HepG2 (cell line): ENCODE results near the gene PGLYRP4. TPM values are rescaled to one million over a fixed set of nuclear protein-coding genes. Genes with fewer than 3 reads are reported as not detected.

Source experiments
- ATAC-seq: fragments of 200-7000 bp; cut with Tn5 transposase; 3 replicates; pipeline ENCODE4 v1.9.1; 2020; ENCODE audit warnings: mild to moderate bottlenecking, moderate library complexity
- BruUV-seq: library from RNA; stranded (reverse); fragments of 400-500 nt; replicated peaks from 2 replicates; lab custom pipeline; 2021; lab: Mats Ljungman, UMichigan
- CTCF ChIA-PET: fragments of 300-600 bp; formaldehyde crosslinking; extraction: SDS; loops from one replicate; lab custom pipeline; 2021; ENCODE audit warnings: low total read pairs, inconsistent platforms, low intra/inter-chr PET ratio; lab: Yijun Ruan, JAX
- POLR2A ChIA-PET: fragments of 350-600 bp; sonication (Branson Sonifier 250); formaldehyde crosslinking; loops from one replicate; lab custom pipeline; 2020; ENCODE audit warnings: antibody characterized with exemption, inconsistent platforms; lab: Yijun Ruan, JAX
- DNase-seq: peaks from one replicate; pipeline ENCODE4 v3.0.0-alpha.2; 2015; ENCODE audit warnings: low spot score
- FAIRE-seq: peaks from 3 replicates; lab custom pipeline; 2011; peaks lifted over from hg19 to GRCh38; lab: Jason Lieb, UNC
- H2AFZ ChIP-seq: one replicate; pipeline ENCODE4 v1.6.1; 2011; ENCODE audit warnings: low read length, inconsistent platforms
- H3K27ac ChIP-seq: fragments of 300-600 bp; 3 replicates; pipeline ENCODE4 v1.8.0; 2011; ENCODE audit warnings: mixed run types, mild to moderate bottlenecking, mixed read lengths, low read length, inconsistent platforms; ENCODE audit not compliant: insufficient read depth; ENCODE audit errors: extremely low read length
- H3K27me3 ChIP-seq, 2 experiments: fragments of 200-600 bp in 1 of 2; 2 replicates in 1 of 2; 3 replicates in 1 of 2; pipeline versions ENCODE4 v1.6.0 to v1.8.0; 2011; ENCODE audit warnings: low read length in 2 of 2, mild to moderate bottlenecking in 2 of 2, moderate library complexity in 2 of 2, inconsistent platforms in 1 of 2; ENCODE audit not compliant: insufficient read depth in 2 of 2, control insufficient read depth in 1 of 2
- H3K36me3 ChIP-seq, 2 experiments: fragments of 200-600 bp in 1 of 2; replicated peaks in 1 of 2; 2 replicates in 1 of 2; 3 replicates in 1 of 2; pipeline versions ENCODE4 v1.5.1 to v1.8.0; 2011; ENCODE audit warnings: low read length in 2 of 2, inconsistent platforms in 1 of 2; ENCODE audit not compliant: insufficient read depth in 2 of 2, control insufficient read depth in 1 of 2
- H3K4me1 ChIP-seq: 2 replicates; pipeline ENCODE4 v1.5.1; 2012; ENCODE audit warnings: low read length, inconsistent platforms; ENCODE audit not compliant: insufficient read depth
- H3K4me2 ChIP-seq: 2 replicates; pipeline ENCODE4 v1.6.0; 2011; ENCODE audit warnings: low read depth, low read length, inconsistent platforms
- H3K4me3 ChIP-seq, 3 experiments: fragments of 200-600 bp in 1 of 3; sonication (generic), shearing (Covaris generic) in 1 of 3; replicated peaks in 1 of 3; 2 replicates each; pipeline ENCODE4 v1.5.1; 2011 to 2016; ENCODE audit warnings: low read length in 3 of 3, inconsistent platforms in 2 of 3, low read depth in 2 of 3, mild to moderate bottlenecking in 2 of 3, control low read depth in 1 of 3, mixed read lengths in 1 of 3; ENCODE audit not compliant: insufficient read depth in 1 of 3
- H3K79me2 ChIP-seq: one replicate; pipeline ENCODE4 v1.6.1; 2011; ENCODE audit warnings: low read length, inconsistent platforms; ENCODE audit not compliant: insufficient read depth
- H3K9ac ChIP-seq: 2 replicates; pipeline ENCODE4 v1.6.0; 2011; ENCODE audit warnings: mild to moderate bottlenecking, low read depth, low read length, inconsistent platforms; ENCODE audit not compliant: insufficient read depth
- H3K9me3 ChIP-seq: 2 replicates; pipeline ENCODE4 v1.5.1; 2012; ENCODE audit warnings: mild to moderate bottlenecking, low read length
- H4K20me1 ChIP-seq: 2 replicates; pipeline ENCODE4 v1.6.0; 2011; ENCODE audit warnings: inconsistent platforms, mild to moderate bottlenecking, low read length, moderate library complexity; ENCODE audit not compliant: insufficient read depth
- CAMTA2 ChIP-seq: sonication (generic); formaldehyde crosslinking; IDR thresholded peaks from 2 replicates; pipeline ENCODE4 v1.4.0; 2020; ENCODE audit warnings: mild to moderate bottlenecking, missing genetic modification reagents, borderline replicate concordance
- HHEX ChIP-seq: IDR thresholded peaks from 2 replicates; pipeline ENCODE4 v1.6.1; 2016; ENCODE audit warnings: control low read depth
- HNF4G ChIP-seq, 2 experiments: sonication (generic) in 1 of 2; formaldehyde crosslinking in 1 of 2; IDR thresholded peaks; 2 replicates each; pipeline versions ENCODE4 v1.4.0 to v1.6.1; 2011 to 2020; ENCODE audit warnings: borderline replicate concordance in 2 of 2, low read depth in 2 of 2, mild to moderate bottlenecking in 2 of 2, low read length in 1 of 2, missing genetic modification reagents in 1 of 2, moderate library complexity in 1 of 2
- HNRNPUL1 ChIP-seq: fragments of 200-400 bp; formaldehyde crosslinking; IDR thresholded peaks from 2 replicates; pipeline ENCODE4 v1.6.1; 2017; ENCODE audit warnings: low read depth, mild to moderate bottlenecking, low read length, moderate library complexity
- JUN ChIP-seq: sonication (generic); formaldehyde crosslinking; IDR thresholded peaks from 2 replicates; pipeline ENCODE4 v1.4.0; 2020; ENCODE audit warnings: mild to moderate bottlenecking, missing genetic modification reagents
- JUNB ChIP-seq: sonication (generic); formaldehyde crosslinking; IDR thresholded peaks from 2 replicates; pipeline ENCODE4 v1.8.0; 2022; ENCODE audit warnings: missing genetic modification reagents, mild to moderate bottlenecking, borderline replicate concordance
- RBM39 ChIP-seq: fragments of 200-400 bp; formaldehyde crosslinking; IDR thresholded peaks from one replicate; pipeline ENCODE4 v1.6.1; 2018; ENCODE audit warnings: antibody characterized with exemption, mild to moderate bottlenecking, low read depth, low read length; ENCODE audit not compliant: poor library complexity, severe bottlenecking
- RCOR2 ChIP-seq: IDR thresholded peaks from 2 replicates; pipeline ENCODE4 v1.6.1; 2016; ENCODE audit warnings: missing biosample characterization, missing genetic modification reagents
- U2AF2 ChIP-seq: fragments of 200-400 bp; formaldehyde crosslinking; IDR thresholded peaks from 2 replicates; pipeline ENCODE4 v1.6.1; 2017; ENCODE audit warnings: low read depth, mild to moderate bottlenecking, low read length
- ZNF567 ChIP-seq: sonication (generic); formaldehyde crosslinking; IDR thresholded peaks from 2 replicates; pipeline ENCODE4 v1.8.1; 2023; ENCODE audit warnings: mild to moderate bottlenecking, missing genetic modification reagents, borderline replicate concordance
- ZNF652 ChIP-seq: IDR thresholded peaks from 2 replicates; pipeline ENCODE4 v1.6.1; 2016; ENCODE audit warnings: low read depth, borderline replicate concordance
- ZNF75D ChIP-seq: sonication (generic); formaldehyde crosslinking; IDR thresholded peaks from 2 replicates; pipeline ENCODE4 v1.8.1; 2023; ENCODE audit warnings: missing genetic modification reagents, mild to moderate bottlenecking, borderline replicate concordance
- WGBS: methylation state at CpG from one replicate; pipeline ENCODE4 v1.1.6; 2017; ENCODE audit warnings: low lambda C conversion rate; 5-methylcytosine and 5-hydroxymethylcytosine counted together
- in situ Hi-C: cut with HindIII; loops from 2 replicates; pipeline ENCODE4 v1.10.0; 2017; ENCODE audit warnings: low pct_unique_long_range_greater_than_20kb; ENCODE audit not compliant: extremely low pct_ligation_motif_present
- intact Hi-C: fragments of 100-400 bp; cut with micrococcal nuclease; formaldehyde crosslinking; loops from one replicate; pipeline ENCODE4 v1.10.0; 2022; ENCODE audit not compliant: unreplicated experiment
- polyA plus RNA-seq, 8 experiments: library from polyadenylated mRNA; depleted of rRNA in 3 of 8; stranded (reverse) in 7 of 8; unstranded in 1 of 8; fragments of >200 nt; fragmentation: Illumina TruSeq in 4 of 8; extraction: Trizol in 4 of 8; gene quantifications; 2 replicates each; pipeline versions ENCODE4 v1.2.1 to v1.2.3, GENCODE V29; 2011 to 2016; ENCODE audit warnings: low read depth in 4 of 8, missing spikeins in 1 of 8, mixed read lengths in 1 of 8; ENCODE audit not compliant: insufficient read depth in 1 of 8
- total RNA-seq, 5 experiments: library from RNA; depleted of rRNA; stranded (reverse); fragments of >200 nt; fragmentation: Illumina TruSeq; extraction: Trizol; gene quantifications; 2 replicates each; pipeline ENCODE4 v1.2.3, GENCODE V29; 2016; ENCODE audit warnings: low read depth in 1 of 5
- TF ChIP-seq, protein P1 (sequence below): sonication (generic); formaldehyde crosslinking; IDR thresholded peaks from 2 replicates; pipeline ENCODE4 v1.5.0; 2020; ENCODE audit warnings: mild to moderate bottlenecking, missing genetic modification reagents
- TF ChIP-seq, protein P2 (sequence below): sonication (generic); formaldehyde crosslinking; IDR thresholded peaks from 2 replicates; pipeline ENCODE4 v1.4.0; 2020; ENCODE audit warnings: missing genetic modification reagents
- TF ChIP-seq, protein P3 (sequence below): sonication (generic); formaldehyde crosslinking; IDR thresholded peaks from 2 replicates; pipeline ENCODE4 v1.8.0; 2022; ENCODE audit warnings: missing genetic modification reagents, low read depth, mild to moderate bottlenecking, borderline replicate concordance
- TF ChIP-seq, protein P4 (sequence below): sonication (generic); formaldehyde crosslinking; IDR thresholded peaks from 2 replicates; pipeline ENCODE4 v1.4.0; 2020; ENCODE audit warnings: missing genetic modification reagents

The PGLYRP4 gene
- total and polyA plus RNA-seq, 2 of the 13 experiments (the other 11 are each of a cell fraction or from before 2014, with no cell fraction given): not detected

DNA sequence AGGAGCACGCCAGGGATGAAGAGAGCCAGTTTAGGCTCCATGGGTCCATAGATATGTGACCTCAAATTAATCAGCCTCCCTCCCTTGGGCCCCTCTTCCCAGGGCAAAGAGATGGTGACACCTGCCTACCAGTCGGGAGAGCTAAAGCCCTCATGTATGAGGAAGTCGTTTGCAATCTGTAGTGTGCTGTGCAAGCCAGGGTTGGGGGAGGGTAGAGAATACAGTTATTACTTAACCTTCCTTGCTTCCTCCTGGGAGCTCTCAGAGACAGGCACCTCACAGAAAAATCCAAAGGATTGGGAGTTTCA, 4.0 kb downstream of the PGLYRP4 start:
- intact Hi-C loops: no loop called here
- TF ChIP-seq HNRNPUL1 (no peak), JUNB (CRISPR knock-in tag) (no peak), ZNF75D (no peak), RBM39 (no peak), HHEX (CRISPR knock-in tag) (no peak), HNF4G (IDR thresholded peaks at IDR 0.05; ENCODE audit: borderline replicate concordance, low read depth, low read length) (no peak), HNF4G (CRISPR knock-in tag; IDR thresholded peaks at IDR 0.05; ENCODE audit: borderline replicate concordance, low read depth) (no peak), U2AF2 (no peak), RCOR2 (CRISPR knock-in tag) (no peak), JUN (CRISPR knock-in tag) (no peak), ZNF652 (no peak), CAMTA2 (no peak), ZNF567 (no peak)
- TF ChIP-seq, protein P1, sequence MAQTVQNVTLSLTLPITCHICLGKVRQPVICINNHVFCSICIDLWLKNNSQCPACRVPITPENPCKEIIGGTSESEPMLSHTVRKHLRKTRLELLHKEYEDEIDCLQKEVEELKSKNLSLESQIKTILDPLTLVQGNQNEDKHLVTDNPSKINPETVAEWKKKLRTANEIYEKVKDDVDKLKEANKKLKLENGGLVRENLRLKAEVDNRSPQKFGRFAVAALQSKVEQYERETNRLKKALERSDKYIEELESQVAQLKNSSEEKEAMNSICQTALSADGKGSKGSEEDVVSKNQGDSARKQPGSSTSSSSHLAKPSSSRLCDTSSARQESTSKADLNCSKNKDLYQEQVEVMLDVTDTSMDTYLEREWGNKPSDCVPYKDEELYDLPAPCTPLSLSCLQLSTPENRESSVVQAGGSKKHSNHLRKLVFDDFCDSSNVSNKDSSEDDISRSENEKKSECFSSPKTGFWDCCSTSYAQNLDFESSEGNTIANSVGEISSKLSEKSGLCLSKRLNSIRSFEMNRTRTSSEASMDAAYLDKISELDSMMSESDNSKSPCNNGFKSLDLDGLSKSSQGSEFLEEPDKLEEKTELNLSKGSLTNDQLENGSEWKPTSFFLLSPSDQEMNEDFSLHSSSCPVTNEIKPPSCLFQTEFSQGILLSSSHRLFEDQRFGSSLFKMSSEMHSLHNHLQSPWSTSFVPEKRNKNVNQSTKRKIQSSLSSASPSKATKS: no peak
- TF ChIP-seq, protein P2, sequence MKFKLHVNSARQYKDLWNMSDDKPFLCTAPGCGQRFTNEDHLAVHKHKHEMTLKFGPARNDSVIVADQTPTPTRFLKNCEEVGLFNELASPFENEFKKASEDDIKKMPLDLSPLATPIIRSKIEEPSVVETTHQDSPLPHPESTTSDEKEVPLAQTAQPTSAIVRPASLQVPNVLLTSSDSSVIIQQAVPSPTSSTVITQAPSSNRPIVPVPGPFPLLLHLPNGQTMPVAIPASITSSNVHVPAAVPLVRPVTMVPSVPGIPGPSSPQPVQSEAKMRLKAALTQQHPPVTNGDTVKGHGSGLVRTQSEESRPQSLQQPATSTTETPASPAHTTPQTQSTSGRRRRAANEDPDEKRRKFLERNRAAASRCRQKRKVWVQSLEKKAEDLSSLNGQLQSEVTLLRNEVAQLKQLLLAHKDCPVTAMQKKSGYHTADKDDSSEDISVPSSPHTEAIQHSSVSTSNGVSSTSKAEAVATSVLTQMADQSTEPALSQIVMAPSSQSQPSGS (CRISPR knock-in tag): no peak
- TF ChIP-seq, protein P3, sequence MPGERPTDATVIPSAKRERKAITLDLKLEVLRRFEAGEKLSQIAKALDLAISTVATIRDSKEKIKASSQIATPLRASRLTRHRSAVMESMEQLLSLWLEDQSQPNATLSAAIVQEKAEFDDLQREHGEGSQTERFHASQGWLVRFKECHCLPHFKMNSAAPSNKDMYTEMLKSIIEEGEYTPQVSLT (CRISPR knock-in tag): no peak
- TF ChIP-seq, protein P4, sequence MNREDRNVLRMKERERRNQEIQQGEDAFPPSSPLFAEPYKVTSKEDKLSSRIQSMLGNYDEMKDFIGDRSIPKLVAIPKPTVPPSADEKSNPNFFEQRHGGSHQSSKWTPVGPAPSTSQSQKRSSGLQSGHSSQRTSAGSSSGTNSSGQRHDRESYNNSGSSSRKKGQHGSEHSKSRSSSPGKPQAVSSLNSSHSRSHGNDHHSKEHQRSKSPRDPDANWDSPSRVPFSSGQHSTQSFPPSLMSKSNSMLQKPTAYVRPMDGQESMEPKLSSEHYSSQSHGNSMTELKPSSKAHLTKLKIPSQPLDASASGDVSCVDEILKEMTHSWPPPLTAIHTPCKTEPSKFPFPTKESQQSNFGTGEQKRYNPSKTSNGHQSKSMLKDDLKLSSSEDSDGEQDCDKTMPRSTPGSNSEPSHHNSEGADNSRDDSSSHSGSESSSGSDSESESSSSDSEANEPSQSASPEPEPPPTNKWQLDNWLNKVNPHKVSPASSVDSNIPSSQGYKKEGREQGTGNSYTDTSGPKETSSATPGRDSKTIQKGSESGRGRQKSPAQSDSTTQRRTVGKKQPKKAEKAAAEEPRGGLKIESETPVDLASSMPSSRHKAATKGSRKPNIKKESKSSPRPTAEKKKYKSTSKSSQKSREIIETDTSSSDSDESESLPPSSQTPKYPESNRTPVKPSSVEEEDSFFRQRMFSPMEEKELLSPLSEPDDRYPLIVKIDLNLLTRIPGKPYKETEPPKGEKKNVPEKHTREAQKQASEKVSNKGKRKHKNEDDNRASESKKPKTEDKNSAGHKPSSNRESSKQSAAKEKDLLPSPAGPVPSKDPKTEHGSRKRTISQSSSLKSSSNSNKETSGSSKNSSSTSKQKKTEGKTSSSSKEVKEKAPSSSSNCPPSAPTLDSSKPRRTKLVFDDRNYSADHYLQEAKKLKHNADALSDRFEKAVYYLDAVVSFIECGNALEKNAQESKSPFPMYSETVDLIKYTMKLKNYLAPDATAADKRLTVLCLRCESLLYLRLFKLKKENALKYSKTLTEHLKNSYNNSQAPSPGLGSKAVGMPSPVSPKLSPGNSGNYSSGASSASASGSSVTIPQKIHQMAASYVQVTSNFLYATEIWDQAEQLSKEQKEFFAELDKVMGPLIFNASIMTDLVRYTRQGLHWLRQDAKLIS (CRISPR knock-in tag): no peak
- Histone ChIP-seq H2AFZ (no peak overlapping the region), H4K20me1 (no peaks in the 10 kb centered on the region), H3K79me2 (no peaks in the 10 kb centered on the region), H3K9ac (no peak overlapping the region), H3K27me3 (peaks cover 2 to 6% of the 10 kb centered on the region in 2 experiments; a peak in 2 of 5 replicates), H3K27ac (no peak overlapping the region), H3K4me3 (no peak overlapping the region), H3K4me1 (no peaks in the 10 kb centered on the region), H3K36me3 (no peaks in the 10 kb centered on the region), H3K4me2 (no peak overlapping the region), H3K9me3 (no peaks in the 10 kb centered on the region)
- POLR2A ChIA-PET: no interaction called here
- ATAC-seq (no peak), FAIRE-seq (no peak), DNase-seq (no peak)
- WGBS: 0% methylated on average over 3 of the region's 3 CpGs
- in situ Hi-C loops: loop anchor here (5.0 kb wide), 1 partner anchor 153 kb away; no protein-coding TSS in a partner anchor
- CTCF ChIA-PET: no interaction called here
- no TSS peak for BruUV-seq
